GM23338 (cell line): Measurements from ENCODE around the gene LEPR. TPM values are rescaled to one million over a fixed set of nuclear protein-coding genes. Genes with fewer than 3 reads are reported as not detected.

Experiments used
- ATAC-seq: fragments of 200-7000 bp; cut with Tn5 transposase; 3 replicates; pipeline ENCODE4 v1.9.1; 2020
- DNase-seq: peaks from one replicate; pipeline ENCODE4 v3.0.0-alpha.2; 2015; ENCODE audit warnings: low spot score
- H2AFZ ChIP-seq: fragments of 200-600 bp; sonication (generic); 2 replicates; pipeline ENCODE4 v1.8.0; 2016; ENCODE audit warnings: antibody characterized with exemption, mild to moderate bottlenecking, moderate library complexity
- H3F3A ChIP-seq: fragments of 200-600 bp; sonication (generic); replicated peaks from 2 replicates; pipeline ENCODE4 v1.8.0; 2017; ENCODE audit warnings: antibody characterized with exemption, mixed run types, low read depth
- H3K27ac ChIP-seq: fragments of 200-600 bp; sonication (generic); 2 replicates; pipeline ENCODE4 v1.6.1; 2016; ENCODE audit warnings: low read depth
- H3K27me3 ChIP-seq: fragments of 200-600 bp; sonication (generic); 2 replicates; pipeline ENCODE4 v1.8.0; 2016; ENCODE audit warnings: mild to moderate bottlenecking, mixed run types, moderate library complexity; ENCODE audit not compliant: insufficient read depth
- H3K36me3 ChIP-seq: fragments of 200-600 bp; sonication (generic); 2 replicates; pipeline ENCODE4 v1.8.0; 2016; ENCODE audit warnings: mild to moderate bottlenecking; ENCODE audit not compliant: insufficient read depth
- H3K4me1 ChIP-seq: fragments of 200-600 bp; sonication (generic); 2 replicates; pipeline ENCODE4 v1.8.0; 2016; ENCODE audit warnings: mild to moderate bottlenecking, moderate library complexity; ENCODE audit not compliant: insufficient read depth
- H3K4me2 ChIP-seq: fragments of 200-600 bp; sonication (generic); 2 replicates; pipeline ENCODE4 v1.7.1; 2017; ENCODE audit warnings: mixed run types
- H3K4me3 ChIP-seq: fragments of 200-600 bp; sonication (generic); 2 replicates; pipeline ENCODE4 v1.6.1; 2016; ENCODE audit warnings: mixed run types
- H3K79me2 ChIP-seq: fragments of 200-600 bp; sonication (generic); replicated peaks from 2 replicates; pipeline ENCODE4 v1.8.0; 2017; ENCODE audit warnings: mild to moderate bottlenecking; ENCODE audit not compliant: insufficient read depth
- H3K9me2 ChIP-seq: fragments of 200-600 bp; sonication (generic); 2 replicates; pipeline ENCODE4 v1.8.0; 2017; ENCODE audit not compliant: insufficient read depth
- H4K20me1 ChIP-seq: fragments of 200-600 bp; sonication (generic); replicated peaks from 2 replicates; pipeline ENCODE4 v1.8.0; 2017; ENCODE audit warnings: mild to moderate bottlenecking; ENCODE audit not compliant: insufficient read depth
- H3K27ac Mint-ChIP-seq: 2 replicates; pipeline ENCODE4 v1.8.0; 2020; ENCODE audit warnings: inconsistent platforms, mild to moderate bottlenecking, moderate library complexity, mixed read lengths
- H3K27me3 Mint-ChIP-seq: 3 replicates; pipeline ENCODE4 v1.8.0; 2022; ENCODE audit warnings: low read depth, mild to moderate bottlenecking, moderate library complexity, mixed read lengths, inconsistent platforms; ENCODE audit not compliant: insufficient read depth, poor library complexity
- H3K36me3 Mint-ChIP-seq: 3 replicates; pipeline ENCODE4 v1.8.0; 2021; ENCODE audit warnings: low read depth, mild to moderate bottlenecking, inconsistent platforms, moderate library complexity, mixed read lengths
- H3K4me1 Mint-ChIP-seq: 3 replicates; pipeline ENCODE4 v1.8.0; 2020; ENCODE audit warnings: mild to moderate bottlenecking, inconsistent platforms, mixed read lengths
- H3K4me3 Mint-ChIP-seq: 3 replicates; pipeline ENCODE4 v1.8.0; 2021; ENCODE audit warnings: moderate library complexity, mild to moderate bottlenecking, inconsistent platforms, mixed read lengths
- H3K9me3 Mint-ChIP-seq: 3 replicates; pipeline ENCODE4 v1.8.0; 2020; ENCODE audit warnings: moderate library complexity, mild to moderate bottlenecking, inconsistent platforms, mixed read lengths
- CTCF ChIP-seq, 2 experiments: fragments of 200-600 bp in 1 of 2; sonication (generic) in 1 of 2; conservative IDR thresholded peaks; 2 replicates each; pipeline versions ENCODE4 v1.5.1 to v1.6.1; 2016 to 2017; ENCODE audit warnings: antibody characterized with exemption in 2 of 2, low read depth in 2 of 2, mild to moderate bottlenecking in 2 of 2, moderate library complexity in 1 of 2
- JUNB ChIP-seq: IDR thresholded peaks from one replicate; pipeline ENCODE4 v1.6.1; 2016; ENCODE audit warnings: antibody characterized with exemption; ENCODE audit not compliant: unreplicated experiment
- POLR2AphosphoS5 ChIP-seq: IDR thresholded peaks from 2 replicates; pipeline ENCODE4 v1.6.1; 2016; ENCODE audit warnings: antibody characterized with exemption, low read depth
- STAT1 ChIP-seq: IDR thresholded peaks from one replicate; pipeline ENCODE4 v1.6.1; 2016; ENCODE audit warnings: antibody characterized with exemption; ENCODE audit not compliant: unreplicated experiment
- ZNF462 ChIP-seq: fragments of 250-450 bp; sonication (Bioruptor Pico); IDR thresholded peaks from 2 replicates; pipeline ENCODE4 v1.5.0; 2020; ENCODE audit warnings: mild to moderate bottlenecking, moderate library complexity
- polyA plus RNA-seq: library from polyadenylated mRNA; unstranded; fragments of >200 nt; fragmentation: Nextera tagmentation; extraction: Ambion mirVana; gene quantifications from 2 replicates; pipeline ENCODE4 v1.2.1, GENCODE V29; 2016
- total RNA-seq: library from RNA; depleted of rRNA; stranded (reverse); fragments of >200 nt; shearing (Covaris generic); gene quantifications from 2 replicates; pipeline ENCODE4 v1.2.3, GENCODE V29; 2014

LEPR gene
- total and polyA plus RNA-seq, 2 experiments from 2014 or later, result 2.1 to 4.7 TPM

GRCh38 chr1:65429806-65430205, 9.3 kb downstream of the LEPR start:
- Histone ChIP-seq H4K20me1 (no peaks in the 10 kb centered on the region), H3K4me1 (peaks cover 38% of the 10 kb centered on the region), H3K4me2 (no peak overlapping the region), H3K79me2 (peaks cover 7% of the 10 kb centered on the region; the same call in 1 of the 2 replicates), H3F3A (no peaks in the 10 kb centered on the region), H3K27me3 (no peaks in the 10 kb centered on the region), H3K9me2 (no peaks in the 10 kb centered on the region), H3K4me3 (no peak overlapping the region), H3K27ac (no peak overlapping the region), H2AFZ (no peak overlapping the region), H3K36me3 (no peaks in the 10 kb centered on the region)
- no peaks in the 10 kb centered on the region for H3K27me3 Mint-ChIP-seq
- peaks cover 17% of the 10 kb centered on the region for H3K36me3 Mint-ChIP-seq
- no peak for ATAC-seq
- peak overlapping the region; percentile 46; the same call in 1 of the 2 replicates for H3K27ac Mint-ChIP-seq
- no peak overlapping the region for H3K4me3 Mint-ChIP-seq
- H3K4me1 Mint-ChIP-seq, result peaks cover 43% of the 10 kb centered on the region
- DNase-seq, result no peak
- no peak for TF ChIP-seq STAT1
- H3K9me3 Mint-ChIP-seq, result no peaks in the 10 kb centered on the region

GRCh38 chr1:65431111-65431705, 10.7 kb downstream of the LEPR start:
- Mint-ChIP-seq H3K4me3 (no peak overlapping the region), H3K4me1 (peaks cover 40% of the 10 kb centered on the region), H3K27ac (no peak overlapping the region), H3K36me3 (peaks cover 8% of the 10 kb centered on the region), H3K27me3 (no peaks in the 10 kb centered on the region), H3K9me3 (no peaks in the 10 kb centered on the region)
- Histone ChIP-seq H2AFZ (no peak overlapping the region), H3K27me3 (no peaks in the 10 kb centered on the region), H4K20me1 (no peaks in the 10 kb centered on the region), H3K27ac (peak overlapping the region; percentile 57; the same call in 1 of the 2 replicates), H3K79me2 (no peaks in the 10 kb centered on the region), H3K4me1 (peaks cover 26% of the 10 kb centered on the region), H3K4me2 (no peak overlapping the region), H3K9me2 (no peaks in the 10 kb centered on the region), H3K4me3 (no peak overlapping the region), H3K36me3 (no peaks in the 10 kb centered on the region), H3F3A (no peaks in the 10 kb centered on the region)
- ATAC-seq (peak; percentile 17; the same call in 1 of the 3 replicates), DNase-seq (peak; percentile 75)
- TF ChIP-seq CTCF (conservative IDR thresholded peaks at IDR 0.05; ENCODE audit: low read depth in 2 of 2) (peak; percentile 59 to 89), POLR2AphosphoS5 (no peak)

- Histone ChIP-seq H3K36me3 (no peaks in the 10 kb centered on the region), H2AFZ (no peak overlapping the region), H3K9me2 (no peaks in the 10 kb centered on the region), H3K4me2 (peak overlapping the region; percentile 48), H3K27me3 (no peaks in the 10 kb centered on the region), H4K20me1 (no peaks in the 10 kb centered on the region), H3K27ac (no peak overlapping the region), H3K4me1 (peaks cover 25% of the 10 kb centered on the region), H3F3A (no peaks in the 10 kb centered on the region), H3K79me2 (no peaks in the 10 kb centered on the region), H3K4me3 (0 out of 2 replicates have a peak overlapping the region, but pooled peaks have one; percentile 14)
- peaks cover 40% of the 10 kb centered on the region for H3K4me1 Mint-ChIP-seq
- DNase-seq (peak; percentile 52), ATAC-seq (peak; percentile 93)
- peaks cover 2% of the 10 kb centered on the region for H3K27me3 Mint-ChIP-seq
- H3K9me3 Mint-ChIP-seq, result no peaks in the 10 kb centered on the region
- no peak overlapping the region for H3K27ac Mint-ChIP-seq
- H3K36me3 Mint-ChIP-seq, result peaks cover 4% of the 10 kb centered on the region; the same call in 1 of the 3 replicates
- H3K4me3 Mint-ChIP-seq, result peak overlapping the region; percentile 41
- TF ChIP-seq POLR2AphosphoS5, result no peak
- TF ChIP-seq CTCF (conservative IDR thresholded peaks at IDR 0.05; ENCODE audit: low read depth in 2 of 2), result no peak
- no peak for TF ChIP-seq ZNF462 (CRISPR knock-in tag)
- no peak for TF ChIP-seq JUNB
These were observed 12.4 kb downstream of the LEPR start for GRCh38 chr1:65432918-65433317.
